GM12872 (cell line): ENCODE data around the gene ZNF532.

Experiments used
- CTCF ChIP-seq: IDR thresholded peaks from 3 replicates; pipeline ENCODE4 v1.5.1; 2011; ENCODE audit warnings: low read depth, mild to moderate bottlenecking, low read length, moderate library complexity; ENCODE audit not compliant: insufficient read depth

The ZNF532 gene

DNA sequence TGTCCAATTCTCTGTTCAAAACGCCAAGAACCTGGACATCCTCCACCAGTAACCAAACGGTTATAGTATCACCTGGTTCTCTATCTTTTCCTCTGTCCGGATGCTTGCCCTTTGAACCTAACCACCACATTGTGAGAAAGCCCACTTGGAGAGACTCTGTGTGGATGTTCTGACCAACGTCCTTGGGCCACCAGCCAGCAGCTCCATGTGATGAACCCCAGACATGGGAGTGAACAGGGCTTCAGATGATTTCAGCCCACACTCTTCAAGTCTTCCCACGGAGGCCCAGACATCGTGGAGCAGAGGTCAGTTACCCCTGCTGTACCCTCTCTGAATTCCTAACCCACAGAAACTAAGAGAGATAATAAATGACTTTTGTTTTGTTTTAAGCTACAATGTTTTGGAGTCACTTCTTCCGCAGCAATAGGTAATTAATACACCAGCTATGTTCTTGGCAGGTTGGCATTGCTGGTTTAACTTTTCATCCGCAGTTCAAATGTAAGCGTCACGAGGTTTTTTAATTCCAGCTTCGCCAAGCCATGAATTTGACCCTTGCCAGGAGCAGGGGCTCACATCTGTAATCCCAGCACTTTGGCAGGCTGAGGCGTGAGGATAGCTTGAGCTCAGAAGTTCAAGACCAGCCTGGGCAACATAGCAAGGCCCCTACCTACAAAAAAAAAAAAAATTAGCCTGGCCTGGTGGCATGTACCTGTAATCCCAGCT lies 36.1 kb upstream of the ZNF532 start:
- no peak for TF ChIP-seq CTCF

- TF ChIP-seq CTCF, result no peak
Measured at GRCh38 chr18:58829263-58829662, 35.4 kb upstream of the ZNF532 start.

DNA sequence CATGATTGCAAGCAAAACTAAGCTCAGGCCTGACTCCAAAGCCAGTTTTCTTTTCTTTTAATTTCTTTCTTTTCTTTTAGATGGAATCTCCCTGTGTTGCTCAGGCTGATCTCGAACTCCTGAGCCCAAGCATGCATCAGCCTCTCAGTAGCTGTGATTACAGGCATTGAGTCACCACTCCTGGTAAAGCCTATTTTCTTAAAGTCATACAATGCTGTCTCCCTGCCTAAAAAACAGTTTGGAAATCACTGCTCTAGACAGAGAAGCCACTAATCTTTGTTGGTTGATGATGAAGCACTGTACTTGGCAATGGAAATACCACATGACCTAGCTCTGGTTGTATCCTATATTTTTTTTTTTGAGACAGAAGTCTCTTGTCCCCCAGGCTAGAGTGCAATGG lies 33.1 kb upstream of the ZNF532 start:
- TF ChIP-seq CTCF, result no peak

DNA sequence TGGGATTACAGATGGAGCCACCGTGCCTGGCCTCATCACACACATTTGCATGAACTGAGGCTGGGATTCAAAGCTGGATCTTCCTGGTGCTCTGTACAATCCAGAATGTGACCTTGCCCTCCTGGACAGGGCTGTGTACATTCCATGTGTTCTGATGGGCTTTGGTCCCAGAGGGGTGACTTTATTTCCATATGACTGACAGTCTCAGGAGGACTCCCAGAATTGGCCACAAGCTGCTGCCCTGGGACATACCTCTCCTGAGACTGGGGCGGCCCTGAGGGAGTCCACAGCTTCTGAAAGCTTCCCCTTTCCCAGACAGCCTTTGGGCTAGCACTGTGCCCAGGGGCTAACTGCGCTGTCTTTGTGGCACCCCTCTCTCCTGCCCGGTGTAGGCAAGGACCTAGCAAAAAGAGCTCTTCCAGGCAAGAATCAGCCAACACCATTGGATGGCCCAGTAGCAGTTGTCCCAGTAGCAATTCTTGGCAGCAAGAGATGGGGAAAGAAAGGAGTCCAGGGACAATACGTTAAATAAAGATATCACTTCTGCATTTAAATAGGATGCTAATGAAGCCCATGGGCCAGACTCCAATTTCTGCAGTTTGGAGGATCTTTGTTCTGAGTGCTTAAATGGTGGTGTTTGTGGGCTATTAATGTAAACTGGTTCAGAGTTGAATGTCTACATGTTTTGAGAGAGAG lies 26.4 kb upstream of the ZNF532 start:
- TF ChIP-seq CTCF, result no peak

GRCh38 chr18:58838946-58839345 lies 25.7 kb upstream of the ZNF532 start:
- TF ChIP-seq CTCF, result no peak

DNA sequence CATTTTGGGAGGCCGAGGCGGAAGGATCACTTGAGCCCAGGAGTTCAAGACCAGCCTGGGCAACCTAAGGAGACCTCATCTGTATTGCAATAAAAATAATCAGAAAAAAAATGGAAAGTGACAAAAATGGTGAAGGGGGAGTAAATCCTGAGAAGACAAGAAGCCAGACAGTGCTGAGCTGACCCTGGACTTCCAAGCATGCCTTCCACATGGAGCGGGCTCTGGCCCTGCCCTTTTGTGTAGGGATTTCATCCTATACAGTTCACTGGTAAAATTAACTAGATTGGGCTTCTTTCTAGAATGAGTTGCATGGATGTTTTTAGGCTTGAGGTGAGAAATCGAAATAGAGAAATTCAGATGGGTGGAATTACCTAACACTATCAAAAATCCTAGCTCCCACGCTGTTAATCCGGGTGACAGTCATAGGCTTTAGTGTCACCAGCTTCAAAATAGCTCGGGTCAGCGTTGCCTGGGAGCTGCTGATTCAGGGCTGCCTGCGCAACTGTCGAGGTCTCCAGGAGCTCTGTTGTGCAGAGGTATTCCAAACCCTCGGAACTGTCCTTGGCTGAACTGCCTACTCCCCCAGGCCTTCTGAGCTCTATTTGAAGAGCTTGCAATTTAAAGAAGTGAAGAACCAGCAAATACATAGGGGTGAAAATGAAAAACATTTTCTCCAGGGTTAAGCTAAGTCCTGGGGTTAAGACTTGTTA lies 21.5 kb upstream of the ZNF532 start:
- TF ChIP-seq CTCF, result no peak

DNA sequence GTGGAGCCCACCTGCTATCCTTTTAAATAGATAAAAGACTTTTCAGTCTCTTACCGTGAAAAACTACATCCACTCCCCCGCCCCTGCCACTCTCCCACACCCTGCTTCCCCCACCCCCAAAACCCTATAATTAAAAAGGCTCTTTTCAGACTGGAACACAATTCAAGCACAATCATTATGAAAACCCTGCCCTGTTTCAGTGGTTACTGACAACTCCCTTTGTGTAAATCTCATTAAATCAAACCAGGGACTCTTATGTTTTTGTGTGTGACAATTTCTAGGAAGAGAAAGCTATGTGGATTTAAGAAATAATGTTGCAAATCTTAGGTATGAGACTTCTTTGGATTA lies 21.0 kb upstream of the ZNF532 start:
- TF ChIP-seq CTCF, result no peak
